Measurements from ENCODE around the gene GKN1.

- TF ChIP-seq CTCF (IDR thresholded peaks at IDR 0.05; ENCODE audit: borderline replicate concordance, extremely low read depth, low read length, poor library complexity, severe bottlenecking), result no peak
- no peak for TF ChIP-seq EZH2 (IDR thresholded peaks at IDR 0.05; ENCODE audit: borderline replicate concordance, low read depth, low read length, severe bottlenecking)
These were observed 27.4 kb downstream of the GKN1 start for GRCh38 chr2:69001879-69002278.
